ENCODE measurements around the gene FAM163B.

GRCh38 chr9:133566382-133566781, 42.8 kb downstream of the FAM163B start:
- TF ChIP-seq EZH2 (IDR thresholded peaks at IDR 0.05) (no peak), POLR2AphosphoS5 (IDR thresholded peaks at IDR 0.05; ENCODE audit: borderline replicate concordance, low read depth, low read length) (no peak)

All from SK-N-MC (cell line).